ENCODE results near the gene DCD.
"Not testable (repeated sequence)": the region's sequence is repeated elsewhere in the genome, so short reads cannot be mapped to it uniquely, and the experiment has no call there.

DCD gene

GRCh38 chr12:54650889-54651288 lies 2.7 kb upstream of the DCD start:
- DNase-seq = no peak

GRCh38 chr12:54650409-54650808 lies 2.2 kb upstream of the DCD start:
- DNase-seq = no peak

DNA sequence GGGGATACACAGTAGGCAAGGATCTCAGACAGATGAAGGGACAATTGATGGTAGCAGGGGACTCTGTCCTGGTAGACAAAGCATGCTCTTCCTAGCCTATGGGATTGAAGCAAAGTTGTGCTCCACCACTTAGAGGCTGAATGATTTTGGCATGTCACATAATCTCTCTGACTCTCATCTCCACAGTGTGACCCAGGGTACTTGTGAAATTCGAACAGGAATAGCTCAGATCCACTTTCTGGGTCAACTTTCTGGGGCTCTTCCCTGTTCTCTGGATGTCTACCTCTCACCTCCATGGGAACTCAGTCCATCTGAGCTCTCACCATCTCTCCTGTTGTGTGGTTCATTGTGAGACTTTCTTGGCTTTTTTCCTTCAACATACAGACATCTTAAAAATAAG lies 1.7 kb upstream of the DCD start:
- no peak for DNase-seq

DNA sequence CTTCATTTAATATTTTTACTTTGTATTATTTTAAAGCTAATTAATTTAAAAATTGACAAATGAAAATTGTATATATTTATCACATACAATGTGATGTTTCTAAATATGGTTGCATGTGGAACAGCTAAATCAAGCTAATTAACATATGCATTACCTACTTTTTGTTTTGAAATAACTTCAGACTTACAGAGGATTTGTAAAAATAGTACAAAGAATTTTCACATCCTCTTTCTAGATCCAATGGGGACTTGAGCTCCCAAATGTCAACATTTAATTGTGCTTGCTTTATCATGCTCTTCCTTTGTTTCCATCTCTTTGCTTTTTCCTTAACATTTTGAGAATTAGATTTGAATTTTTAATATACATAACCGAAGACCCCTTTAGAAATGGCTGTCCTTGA lies 6.6 kb downstream of the DCD start:
- DNase-seq = no peak

DNA sequence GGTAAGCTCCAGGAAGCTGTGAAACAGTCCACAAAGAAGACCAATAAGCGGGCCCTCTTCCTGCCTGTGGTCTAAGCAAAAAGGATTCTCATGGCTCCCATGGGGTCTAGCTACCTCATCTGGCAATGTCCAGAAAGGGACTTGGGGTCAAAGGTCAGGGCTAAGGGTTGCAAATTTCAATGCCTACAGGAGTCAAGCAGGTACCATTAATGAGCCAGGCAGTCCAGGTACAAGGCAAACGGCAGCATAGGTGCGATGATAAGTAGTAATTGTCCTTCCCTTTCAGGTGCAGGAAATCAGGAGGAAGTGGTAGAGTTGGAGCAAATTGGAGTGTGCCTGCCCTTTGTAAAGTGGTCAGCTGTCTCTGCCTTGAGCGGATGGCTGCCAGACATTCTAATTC lies 7.1 kb downstream of the DCD start:
- no peak for DNase-seq

- DNase-seq = not testable (repeated sequence)
Observed at GRCh38 chr12:54639112-54639511, 9.1 kb downstream of the DCD start.

DNA sequence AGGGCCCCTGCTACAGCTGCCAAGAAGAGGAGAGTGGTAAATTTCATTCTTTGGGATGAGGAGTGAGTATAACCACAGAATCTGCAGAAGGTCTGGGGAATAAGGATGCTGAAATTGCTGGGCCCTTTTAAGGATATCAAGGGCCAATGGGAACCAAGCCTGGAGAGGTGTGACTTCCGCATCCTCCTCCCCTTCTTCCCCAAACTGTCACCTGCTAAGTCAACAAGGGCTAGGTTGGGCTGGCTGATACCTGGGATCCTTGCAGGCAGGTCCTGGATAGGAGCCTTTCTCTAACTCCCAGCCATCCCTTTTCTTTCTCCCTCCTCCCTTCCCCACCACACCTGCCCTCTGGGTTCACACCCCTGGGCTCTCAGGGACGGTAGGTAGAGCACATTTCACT lies 13.4 kb downstream of the DCD start, which contains the start of gene LACRT:
TSS of gene LACRT (minus strand) at position 101 of the 400 bp plus-strand sequence. CDS start at position 47, 54 bp downstream.
- no peak for DNase-seq

DNA sequence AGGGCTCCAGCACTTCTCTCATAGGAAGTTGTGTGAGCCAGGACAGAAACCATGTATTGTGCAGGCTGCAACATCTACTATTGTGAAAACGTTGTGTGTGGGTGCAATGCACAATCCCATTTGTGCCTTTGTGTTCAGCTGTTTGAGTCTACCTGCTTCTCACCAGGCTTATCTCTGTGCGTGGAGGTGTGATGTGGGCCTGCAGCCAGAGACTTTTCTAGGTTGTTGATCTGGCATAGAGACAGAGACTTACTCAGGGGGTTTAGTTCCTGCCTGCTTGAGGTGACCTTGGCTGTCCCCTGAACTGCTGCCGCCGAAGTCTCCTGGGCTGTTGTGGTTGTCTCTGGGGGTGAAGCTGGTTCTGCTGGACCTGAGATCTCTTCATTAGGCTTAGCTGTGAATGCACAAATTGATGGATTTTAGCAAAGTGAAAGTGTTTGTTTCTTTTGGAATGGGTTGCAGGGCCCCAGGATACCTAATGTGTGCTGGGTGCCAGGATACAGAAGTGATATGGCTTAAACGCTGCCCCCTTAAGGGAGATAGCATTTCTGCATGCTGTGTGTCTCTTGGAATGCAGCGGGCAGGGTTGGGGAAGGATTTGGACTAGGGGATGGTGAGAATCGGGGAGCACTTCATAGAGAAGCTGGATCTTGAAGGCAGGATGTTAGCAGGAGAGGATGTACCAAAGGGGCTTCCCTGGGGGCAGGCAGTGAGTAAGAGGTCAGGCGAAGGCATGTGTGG lies 16.0 kb downstream of the DCD start:
- no peak for DNase-seq

DNA sequence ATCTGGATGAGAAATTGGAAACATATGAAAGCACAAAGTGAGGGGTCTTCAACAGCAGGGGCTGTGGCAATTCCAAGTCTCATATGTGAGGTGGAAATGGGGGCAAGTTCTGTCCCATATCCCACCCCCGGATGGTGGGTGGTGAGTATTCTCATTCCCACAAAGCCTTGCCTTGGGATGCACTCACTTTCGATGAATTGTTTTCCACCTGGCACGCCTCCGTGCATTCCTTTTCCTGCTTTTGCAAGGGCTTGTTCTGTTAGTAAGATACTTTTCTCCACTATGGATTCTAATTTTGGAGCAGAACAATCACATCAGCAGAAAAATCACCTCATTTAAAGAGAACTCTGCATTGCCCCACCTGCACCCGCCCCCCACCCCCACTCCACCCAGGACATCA lies 16.6 kb downstream of the DCD start:
- DNase-seq = no peak

GRCh38 chr12:54629925-54630324 lies 18.2 kb downstream of the DCD start:
- DNase-seq = no peak

DNA sequence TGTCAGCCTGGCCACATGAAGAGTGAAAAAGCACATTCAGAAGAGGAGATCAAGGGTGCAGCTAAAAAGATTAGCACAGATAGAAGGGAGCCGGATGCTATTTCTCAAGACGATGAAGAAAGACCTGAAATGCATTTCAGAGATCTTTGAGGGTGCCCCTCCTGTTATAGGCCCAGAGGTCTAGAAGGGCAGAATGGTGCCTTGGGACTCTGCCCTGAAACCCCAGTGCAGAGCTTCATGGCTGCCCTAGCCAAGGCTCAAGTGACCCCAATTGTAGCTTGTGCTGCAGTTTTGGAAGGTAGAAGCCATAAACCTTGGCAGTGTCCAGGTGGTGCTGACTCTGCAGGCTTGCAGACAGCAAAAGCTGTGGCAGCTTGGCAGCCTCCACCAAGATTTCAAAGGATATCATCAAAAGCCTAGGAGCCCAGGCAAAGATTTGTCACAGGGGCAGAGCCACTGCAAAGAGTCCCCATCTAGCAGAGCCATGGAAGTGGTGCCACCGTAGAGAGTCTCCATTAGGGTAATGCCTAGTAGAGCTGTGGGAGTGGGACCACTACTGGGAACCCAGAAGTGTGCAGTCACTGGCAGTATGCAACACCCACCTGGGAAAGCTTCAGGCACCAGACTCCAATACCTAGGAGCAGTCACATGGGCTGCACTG lies 19.8 kb downstream of the DCD start:
- no peak for DNase-seq

DNA sequence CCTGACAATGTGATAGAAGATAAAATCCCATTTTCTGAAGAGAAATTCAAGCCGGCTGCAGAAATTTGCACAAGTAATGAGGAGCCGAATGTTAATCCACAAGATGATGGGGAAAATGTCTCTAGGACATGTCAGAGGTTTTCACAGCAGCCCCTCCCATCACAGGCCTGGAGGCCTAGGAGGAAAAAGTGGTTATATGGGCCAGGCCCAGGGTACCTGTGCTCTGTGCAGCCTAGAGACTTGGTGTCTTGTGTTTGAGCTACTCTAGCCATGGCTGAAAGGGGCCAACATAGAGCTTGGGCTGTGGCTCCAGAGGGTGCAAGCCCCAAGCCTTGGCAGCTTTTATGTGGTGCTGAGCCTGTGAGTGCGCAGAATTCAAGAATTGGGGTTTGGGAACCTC lies 20.9 kb downstream of the DCD start:
- no peak for DNase-seq

- DNase-seq = no peak
Observed at GRCh38 chr12:54625598-54625997, 22.6 kb downstream of the DCD start.

- DNase-seq = no peak
Observed at GRCh38 chr12:54624315-54625279, 23.6 kb downstream of the DCD start.

DNA sequence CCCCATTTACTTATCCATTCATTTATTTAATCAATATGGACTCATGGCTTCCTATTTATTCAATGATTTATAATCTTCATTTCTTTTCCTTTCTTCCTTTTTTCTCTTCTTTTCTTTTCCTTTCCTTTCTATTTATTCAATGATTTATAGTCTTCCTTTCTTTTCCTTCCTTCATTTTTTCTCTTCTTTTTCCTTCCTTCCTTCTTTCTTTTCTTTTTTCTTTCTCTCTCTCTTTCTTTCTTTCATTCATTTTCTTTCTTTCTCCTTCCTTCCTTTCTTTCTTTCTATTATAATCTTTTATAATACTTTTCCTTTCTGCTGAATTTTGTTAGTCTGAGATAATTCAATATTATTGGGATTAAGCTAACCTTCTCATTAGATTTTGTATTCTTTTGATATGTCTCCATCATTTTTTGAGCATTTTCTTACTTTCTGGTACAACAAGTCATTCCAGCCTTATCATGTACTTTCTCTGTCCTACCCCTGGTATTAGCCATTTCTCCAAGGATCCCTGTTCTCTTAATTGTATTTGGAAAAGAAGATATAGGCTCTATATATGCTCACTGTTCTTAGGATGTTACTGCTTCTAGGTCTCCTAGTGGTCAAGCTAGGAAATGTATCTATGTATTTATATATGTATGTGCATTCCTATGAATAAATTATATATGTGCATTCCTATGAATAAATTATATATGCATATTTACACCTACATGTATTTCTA lies 25.5 kb downstream of the DCD start:
- no peak for DNase-seq

GRCh38 chr12:54616933-54617680 lies 31.1 kb downstream of the DCD start:
- DNase-seq = no peak

DNA sequence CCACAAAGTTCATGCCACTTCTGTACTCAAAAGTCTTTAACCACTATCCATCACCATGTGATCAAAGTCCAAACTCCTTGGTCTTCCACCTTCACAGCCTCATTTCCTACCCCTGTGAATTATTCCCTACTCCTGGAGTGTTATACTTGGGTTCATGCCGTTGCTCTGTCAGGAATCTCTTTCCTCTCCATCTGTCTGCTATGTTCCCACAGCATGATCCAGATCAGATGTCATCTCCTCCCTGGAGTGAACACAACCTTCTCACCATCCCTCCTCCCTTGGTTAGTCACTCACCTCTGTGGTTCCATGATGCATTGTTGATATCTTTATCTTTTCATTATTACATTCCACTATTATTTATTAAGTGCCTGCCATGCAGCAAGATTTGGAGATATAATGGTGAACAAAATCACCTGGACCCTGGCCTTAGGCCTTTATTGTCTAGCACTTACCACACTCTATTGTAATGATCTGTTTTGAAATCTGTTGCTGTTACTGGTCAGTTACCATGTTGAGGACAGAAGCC lies 35.9 kb downstream of the DCD start:
- DNase-seq = no peak

DNA sequence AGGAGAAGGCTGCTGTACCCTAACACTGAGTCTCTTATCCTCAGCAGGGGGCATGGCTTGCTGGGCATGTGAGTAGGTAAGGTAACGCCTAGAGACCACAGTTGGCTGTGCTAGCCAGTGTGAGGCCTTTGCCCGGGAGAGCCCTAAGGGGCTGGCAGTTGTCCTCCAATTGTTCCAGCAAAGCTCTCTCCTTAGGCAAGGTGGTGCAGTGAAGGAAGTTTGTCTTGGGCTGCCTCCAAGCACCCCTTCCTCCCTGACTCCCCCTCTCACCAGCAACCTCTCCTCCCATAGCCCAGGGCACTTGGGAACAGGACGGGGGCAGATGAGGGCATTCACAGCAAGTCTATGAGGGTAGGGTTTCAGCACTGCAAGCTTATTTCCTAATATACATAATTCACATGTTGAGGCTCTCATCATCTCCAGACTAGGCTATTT lies 36.4 kb downstream of the DCD start:
- DNase-seq = no peak

- DNase-seq = no peak
Observed at GRCh38 chr12:54608769-54609168, 39.4 kb downstream of the DCD start.

DNA sequence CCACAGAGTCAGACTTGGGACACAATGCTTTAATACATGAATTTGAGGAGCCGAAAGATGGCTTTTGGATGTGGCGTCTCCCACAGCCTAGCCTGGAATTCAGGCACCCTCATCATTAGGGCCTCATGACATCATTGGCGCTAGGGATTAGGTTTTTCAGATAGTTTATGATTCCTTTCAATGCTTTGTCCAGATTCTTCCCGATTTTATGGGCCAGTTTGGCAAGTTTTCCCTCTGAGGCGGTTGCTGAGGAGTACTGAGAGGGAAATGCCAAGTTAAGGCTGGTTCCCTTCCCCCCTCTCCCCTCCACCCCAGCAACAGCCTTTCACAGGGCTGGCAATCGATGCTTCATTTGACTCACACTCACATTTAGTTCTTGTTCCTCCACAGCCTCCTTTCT lies 40.0 kb downstream of the DCD start:
- no peak for DNase-seq

DNA sequence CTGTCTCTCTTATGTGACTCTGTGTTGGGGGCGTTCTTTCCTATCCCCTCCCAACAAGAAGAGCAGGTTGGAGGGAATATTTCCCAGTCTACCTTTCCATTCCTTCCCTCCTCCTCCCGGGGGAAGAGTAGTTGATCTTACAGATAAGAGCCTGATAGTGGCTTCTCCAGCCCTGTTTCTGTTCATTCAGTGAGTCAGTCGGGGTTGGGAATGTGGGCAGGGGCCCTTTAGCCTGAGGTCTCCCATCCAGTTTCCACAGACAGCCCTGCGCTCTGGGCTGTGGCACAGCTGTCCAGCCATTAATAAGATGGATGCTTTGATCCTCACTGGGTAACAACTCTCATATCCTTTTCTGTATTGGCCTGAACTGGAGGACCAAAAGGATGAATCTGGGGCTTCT lies 41.6 kb downstream of the DCD start:
- DNase-seq = no peak

Measured in CD4-positive, alpha-beta T cell treated with Interleukin-10 for 1 hour (primary cell).